ENCODE data around the gene SCAMP1.

The SCAMP1 gene

DNA sequence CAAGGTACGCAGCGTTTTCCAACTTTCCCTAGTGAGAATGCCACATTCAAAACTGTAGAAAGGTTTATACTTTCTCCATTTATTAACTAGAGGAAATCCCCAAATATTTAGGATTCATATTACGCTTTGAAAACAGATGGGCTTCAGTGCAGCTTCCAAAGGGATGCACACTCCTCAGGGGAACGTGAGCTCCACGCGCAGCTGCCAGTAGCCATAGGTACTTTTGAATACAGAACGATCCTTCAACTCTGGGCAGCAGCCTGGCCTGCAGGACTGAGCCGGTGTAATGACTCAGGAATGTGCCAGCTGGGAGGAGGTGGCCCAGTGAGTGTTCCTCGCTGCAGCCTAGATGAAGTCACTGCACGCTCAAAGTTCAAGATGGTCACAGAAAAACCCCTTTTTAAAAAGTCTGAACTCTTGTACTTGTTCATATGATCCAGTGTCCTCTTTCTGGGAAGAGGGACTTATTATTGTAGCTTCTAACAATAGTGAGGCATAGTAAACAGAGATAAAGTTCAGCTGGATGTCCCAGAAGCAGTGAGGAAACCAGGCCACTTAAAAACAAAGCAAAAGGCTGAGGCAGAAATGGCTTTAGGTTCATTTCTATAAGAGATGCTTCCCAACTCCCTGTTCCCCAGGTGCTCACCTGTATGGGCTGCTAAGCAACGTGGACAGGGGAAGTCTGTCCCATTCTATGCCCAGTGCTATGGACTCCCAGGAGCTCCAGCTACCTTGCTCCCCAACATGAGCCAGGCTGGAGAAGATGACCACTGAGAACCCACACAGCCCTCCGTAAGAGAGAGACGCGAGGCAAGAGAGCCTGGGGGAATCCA lies 158.2 kb downstream of the SCAMP1 start:
- DNase-seq = no peak

DNA sequence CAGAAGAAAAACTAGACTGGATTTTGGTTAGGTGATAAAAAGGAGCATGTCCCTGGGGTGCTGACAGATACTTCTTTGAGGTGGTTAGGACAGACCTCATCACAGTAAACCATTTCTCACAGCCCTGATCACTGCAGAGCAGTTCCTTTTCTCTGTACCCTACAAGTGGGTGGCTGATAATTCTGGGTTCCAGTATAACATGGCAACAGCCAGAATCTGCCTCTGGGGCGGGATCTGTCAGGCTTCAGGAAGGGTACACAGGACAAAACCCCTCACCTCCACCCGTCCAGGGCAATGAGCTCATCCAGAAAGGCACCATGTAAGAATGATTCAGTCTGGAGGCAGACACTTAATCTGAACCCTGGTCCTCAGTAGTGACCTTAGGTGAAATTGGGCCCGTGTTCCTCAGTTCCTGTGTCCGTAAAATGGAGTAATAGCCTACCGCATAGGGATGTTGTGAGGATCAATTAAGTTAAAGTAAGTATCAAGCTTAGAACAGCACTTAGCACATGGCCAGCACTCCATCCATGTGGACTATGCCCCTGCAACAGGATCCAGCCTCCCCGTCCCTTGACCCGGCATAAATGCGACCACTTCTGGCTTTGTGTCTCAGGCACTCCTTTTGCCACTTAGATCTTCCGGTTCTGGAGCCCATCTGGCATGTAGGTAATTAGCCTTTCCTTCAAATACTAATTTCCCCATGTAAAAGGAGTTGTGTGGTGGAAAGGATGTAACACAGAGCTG lies 159.0 kb downstream of the SCAMP1 start:
- no peak for DNase-seq

DNA sequence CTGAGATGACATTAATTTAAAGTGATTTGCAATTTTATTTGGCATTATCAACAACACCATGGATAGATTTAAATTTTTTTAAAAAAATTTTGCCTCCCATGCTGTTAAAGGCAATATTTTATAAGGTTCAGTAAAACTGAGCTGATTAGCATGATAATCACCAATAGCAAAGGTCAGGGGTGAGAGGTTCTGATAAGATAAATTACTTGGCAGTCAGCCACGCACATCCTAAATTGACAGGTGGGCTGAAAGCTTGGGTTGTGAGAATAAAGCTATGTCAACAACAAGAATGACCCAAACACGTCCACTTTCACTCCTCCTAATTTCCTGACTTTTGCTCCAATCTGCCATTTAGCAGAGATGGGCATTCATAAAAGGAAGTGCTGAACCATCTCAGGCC lies 161.0 kb downstream of the SCAMP1 start:
- peak; percentile 27 for DNase-seq

DNA sequence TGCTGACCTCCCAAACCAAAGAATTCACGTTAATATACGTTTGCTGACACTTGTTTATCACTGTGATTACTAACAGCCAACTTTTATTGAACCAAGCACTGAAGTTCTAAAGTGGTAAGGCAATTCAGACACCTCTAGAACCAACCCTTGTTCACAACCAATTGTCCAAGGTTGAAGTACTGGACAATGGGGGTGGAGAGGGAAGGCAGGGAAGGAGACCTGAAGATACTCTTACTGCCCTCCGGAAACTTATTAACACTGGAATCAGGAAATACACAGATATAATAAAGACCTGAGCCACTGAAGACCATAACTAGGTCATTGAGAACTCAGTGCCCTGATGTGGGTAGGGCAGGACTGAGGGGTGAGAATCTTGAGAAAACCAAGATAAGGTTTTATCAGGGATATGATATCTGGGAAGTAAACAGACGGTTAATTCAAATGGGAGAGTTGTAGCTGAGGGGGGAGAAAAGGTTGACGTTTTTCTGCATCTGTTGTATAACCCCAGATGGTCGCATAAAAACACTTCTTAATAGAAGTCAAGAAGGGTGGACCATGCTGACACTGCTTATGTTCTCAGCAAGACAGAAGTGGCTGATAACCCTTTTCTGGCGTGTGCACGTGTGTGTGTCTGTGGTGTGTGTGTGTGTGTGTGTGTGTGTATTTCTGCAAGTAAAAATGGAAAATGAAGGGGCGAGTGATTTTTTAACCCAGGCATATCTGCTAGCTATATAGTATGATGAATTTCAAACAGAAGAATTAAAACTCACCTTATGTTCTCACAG lies 162.3 kb downstream of the SCAMP1 start:
- peak; percentile 77 for DNase-seq

DNA sequence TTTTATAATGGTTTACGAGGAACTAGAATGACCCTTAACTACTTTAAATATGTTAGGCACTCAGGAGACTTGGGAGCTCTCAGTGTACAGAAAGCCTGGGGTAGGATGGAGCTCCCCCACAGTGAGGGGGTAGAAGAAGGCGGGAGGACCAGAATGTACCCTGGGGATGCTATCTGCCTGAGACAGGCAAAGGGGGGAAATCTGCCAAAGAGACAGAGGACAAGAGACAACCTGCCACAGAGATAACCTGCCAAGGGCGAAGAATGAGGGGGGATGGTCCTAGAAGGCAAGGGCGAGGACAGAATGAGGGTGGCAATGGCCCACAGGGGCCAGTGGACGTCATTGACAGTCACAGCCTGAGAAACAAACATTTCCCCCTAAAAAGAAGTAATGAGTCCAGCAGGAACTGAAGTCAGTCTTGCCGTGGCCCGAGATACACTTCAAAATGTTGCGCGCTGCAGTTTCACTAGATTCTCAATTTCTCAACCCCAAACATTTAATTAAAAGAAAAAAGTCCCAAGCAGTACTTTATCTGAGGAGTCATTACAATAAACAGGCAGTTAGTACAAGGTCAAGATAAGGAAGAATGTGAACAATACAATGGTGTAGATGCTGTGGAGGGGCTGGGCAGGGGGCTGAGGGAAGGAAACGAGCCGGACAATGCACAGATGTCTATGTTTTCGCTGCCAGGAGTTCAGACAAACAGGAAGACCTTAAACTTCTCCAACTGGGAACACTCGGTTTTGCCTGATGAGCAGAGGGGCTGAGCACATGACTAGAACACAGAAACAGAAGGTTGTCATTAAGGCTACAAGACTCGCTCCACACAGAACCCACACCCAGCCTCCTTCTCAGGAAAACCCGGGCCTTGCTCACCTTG lies 163.1 kb downstream of the SCAMP1 start:
- DNase-seq = peak; percentile 91

DNA sequence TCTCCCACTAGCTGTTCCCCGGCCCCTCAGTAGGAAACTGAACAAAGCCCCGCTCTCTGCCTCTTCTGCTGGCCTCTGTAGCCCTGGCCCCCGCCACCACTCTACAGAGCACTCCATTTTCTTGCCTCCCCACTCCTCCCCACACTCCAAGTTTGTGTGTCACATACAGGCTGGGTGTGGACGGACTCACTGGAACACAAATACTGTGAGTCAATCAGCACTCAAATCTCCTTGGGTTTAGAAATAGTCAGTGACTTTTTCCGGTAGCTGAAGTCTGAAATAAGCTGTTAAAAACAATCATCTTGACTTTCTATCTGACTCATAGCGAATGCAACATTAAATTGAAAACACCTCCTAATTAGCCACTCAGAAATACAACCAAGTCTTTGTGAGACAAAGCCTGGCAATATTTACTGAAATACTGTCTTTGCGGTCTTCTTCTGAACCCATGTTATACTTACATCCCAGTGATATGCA lies 165.7 kb downstream of the SCAMP1 start:
- peak; percentile 29 for DNase-seq

DNA sequence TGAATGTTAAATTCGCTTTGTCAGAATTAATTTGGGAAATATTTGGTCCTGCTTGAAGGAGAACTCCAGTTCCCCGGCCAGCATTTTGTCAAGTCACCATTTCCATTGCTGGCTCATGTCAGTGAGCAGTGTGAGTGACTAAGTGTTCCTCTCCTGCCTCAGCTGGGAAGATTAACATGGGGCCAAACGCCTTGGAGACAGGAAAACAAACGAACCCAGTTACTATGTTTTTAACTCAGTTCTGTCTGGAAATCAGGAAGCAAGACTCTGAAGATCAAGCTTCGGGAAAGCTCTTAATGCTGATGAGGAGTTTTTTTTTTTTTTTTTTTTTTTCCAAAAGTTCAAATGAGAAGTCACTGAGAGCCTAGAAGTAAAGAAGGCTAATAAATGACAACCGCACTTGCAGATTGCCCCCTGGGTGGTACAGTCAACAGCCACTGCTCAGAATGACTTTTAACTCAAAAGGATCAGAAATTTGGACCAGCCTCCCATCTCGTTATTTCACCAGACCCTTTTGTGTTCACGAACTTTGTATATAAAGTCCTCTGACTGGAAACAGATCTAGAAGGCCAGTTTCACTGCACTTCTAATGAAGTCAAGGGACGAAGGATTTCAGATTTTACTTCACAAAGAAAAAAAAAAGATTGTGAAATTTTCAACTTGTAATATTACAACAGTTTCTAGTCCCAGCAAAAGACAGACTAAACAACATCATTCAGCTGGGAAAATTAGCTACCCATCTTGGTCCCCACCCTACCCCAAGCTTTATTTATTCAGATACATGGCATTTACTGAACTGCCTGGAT lies 166.8 kb downstream of the SCAMP1 start:
- peak; percentile 57 for DNase-seq

DNA sequence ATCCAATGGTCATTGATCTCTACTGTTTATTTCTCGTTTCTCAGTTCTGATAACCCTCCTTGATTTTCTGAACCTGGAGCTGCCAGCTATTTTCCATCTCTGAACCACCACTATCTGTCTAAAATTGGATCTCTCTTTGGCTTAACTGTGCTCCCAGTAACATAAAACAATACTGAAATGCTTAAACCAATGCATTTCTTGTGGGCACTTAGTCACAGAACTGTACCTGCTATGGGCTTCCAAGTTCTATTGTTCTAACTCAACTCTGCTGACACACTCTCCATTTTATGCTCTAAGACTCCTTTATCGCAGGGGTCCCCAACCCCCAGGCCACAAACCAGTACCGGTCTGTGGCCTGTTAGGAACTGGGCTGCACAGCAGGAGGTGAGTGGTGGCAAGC lies 167.5 kb downstream of the SCAMP1 start:
- no peak for DNase-seq

Data from hematopoietic multipotent progenitor cell treated with erythropoietin and hydrocortisone succinate and interleukin-3 and kit ligand, for 8 days (in vitro differentiated cells).